Subcutaneous adipose tissue (tissue), 4 donors: Measurements from ENCODE around the gene ID1. TPM values are rescaled to one million over a fixed set of nuclear protein-coding genes. Genes with fewer than 3 reads are reported as not detected.

ENCODE experiments used
- CTCF ChIP-seq: fragments of 450-650 bp; IDR thresholded peaks from one replicate; pipeline ENCODE4 v1.5.1; 2016; ENCODE audit warnings: low read depth, mild to moderate bottlenecking, control low read depth, antibody characterized with exemption, moderate library complexity
- total RNA-seq, 4 donors: library from RNA; depleted of rRNA; stranded (reverse); fragments of >200 nt; gene quantifications; one replicate each; pipeline ENCODE4 v1.1.0, GENCODE V29; 2016

Gene ID1
- total RNA-seq, 4 donors from 2014 or later, result 162 to 666 (median 229) TPM

GRCh38 chr20:31565699-31566318 lies 39.3 kb upstream of the ID1 start:
- TF ChIP-seq CTCF, result no peak

GRCh38 chr20:31566319-31566657 lies 38.8 kb upstream of the ID1 start:
- TF ChIP-seq CTCF, result no peak

DNA sequence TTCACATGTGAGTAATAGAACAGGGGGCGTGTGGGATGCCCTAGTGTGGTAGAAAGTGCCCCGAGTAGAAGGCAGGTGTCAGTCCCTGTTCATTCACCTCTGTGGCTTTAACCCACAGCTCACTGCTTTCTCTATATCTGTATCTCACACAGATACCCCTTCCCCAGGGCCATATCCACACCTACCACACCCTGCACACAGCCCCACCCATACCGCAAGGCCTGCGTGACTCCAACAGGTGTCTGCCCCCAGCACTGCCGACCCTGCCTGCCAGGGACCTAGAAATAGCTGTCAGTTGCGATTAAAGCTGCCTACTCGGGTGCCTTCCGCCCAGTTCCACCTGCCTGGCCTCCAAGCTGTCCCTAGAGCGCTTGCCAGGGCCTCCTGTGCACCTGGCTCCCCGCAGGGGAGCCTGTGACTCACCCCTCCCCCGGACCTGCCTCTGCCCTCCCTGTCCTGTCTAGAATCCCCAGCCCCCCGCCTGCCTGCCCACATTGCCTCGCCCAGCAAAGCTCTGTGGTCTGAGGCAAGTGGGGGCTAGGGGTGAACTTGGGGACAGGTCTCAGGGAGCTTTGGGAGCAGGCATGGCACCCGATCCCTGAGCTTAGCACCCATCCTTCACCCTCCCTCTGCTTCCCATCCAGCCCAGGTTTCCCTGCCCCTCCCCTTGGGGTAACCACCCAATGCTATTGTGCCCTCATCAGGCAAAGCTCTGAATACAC lies 38.3 kb upstream of the ID1 start:
- no peak for TF ChIP-seq CTCF

DNA sequence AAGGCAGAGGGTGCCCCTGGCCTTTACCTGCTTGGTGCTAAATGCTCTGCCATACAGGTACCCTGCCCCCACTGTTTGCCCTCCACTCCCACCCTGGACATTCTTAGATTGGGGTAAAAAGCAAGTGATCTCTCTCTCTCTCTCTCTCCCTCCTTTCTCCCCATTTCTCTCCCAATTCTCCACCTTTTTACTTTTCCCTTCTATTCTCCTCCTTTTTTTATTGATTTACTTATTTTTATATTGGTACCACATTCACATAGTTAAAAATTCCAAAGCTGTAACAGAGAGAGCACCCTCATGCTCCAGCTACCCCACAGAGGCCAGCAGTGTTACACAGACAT lies 37.7 kb upstream of the ID1 start:
- no peak for TF ChIP-seq CTCF

DNA sequence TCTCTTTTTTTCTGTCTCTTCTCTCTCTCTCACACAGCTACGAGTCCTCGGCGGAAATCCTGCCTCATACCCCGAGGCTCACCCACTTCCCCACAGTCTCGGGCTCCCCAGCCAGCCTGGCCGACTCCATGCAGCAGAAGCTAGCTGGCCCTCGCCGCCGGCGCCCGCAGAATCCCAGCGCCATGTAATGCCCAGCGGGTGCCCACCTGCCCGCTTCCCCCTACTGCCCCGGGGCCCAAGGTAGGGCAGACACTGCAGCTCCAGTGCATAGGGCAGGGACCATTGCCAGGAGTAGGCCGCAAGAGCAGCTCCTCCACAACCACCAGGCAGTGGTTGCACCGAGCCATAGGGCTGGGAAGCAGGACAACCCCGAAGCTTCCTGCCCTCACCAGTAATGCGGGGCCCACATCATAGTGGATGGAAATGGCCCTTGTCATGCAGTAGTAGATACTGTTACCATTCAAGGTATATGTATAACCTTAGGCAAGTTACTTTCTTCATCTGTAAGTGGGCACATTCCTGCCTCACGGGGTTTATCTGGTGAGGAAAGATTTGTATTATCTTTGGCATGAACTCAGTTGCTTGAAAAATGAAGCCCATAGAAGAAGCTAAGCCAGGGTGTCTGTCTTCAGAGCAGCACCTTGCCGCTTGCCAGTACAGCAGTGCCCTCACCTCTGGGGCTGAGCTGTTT lies 36.9 kb upstream of the ID1 start:
- no peak for TF ChIP-seq CTCF

GRCh38 chr20:31568773-31569162 lies 36.3 kb upstream of the ID1 start:
- TF ChIP-seq CTCF, result no peak

DNA sequence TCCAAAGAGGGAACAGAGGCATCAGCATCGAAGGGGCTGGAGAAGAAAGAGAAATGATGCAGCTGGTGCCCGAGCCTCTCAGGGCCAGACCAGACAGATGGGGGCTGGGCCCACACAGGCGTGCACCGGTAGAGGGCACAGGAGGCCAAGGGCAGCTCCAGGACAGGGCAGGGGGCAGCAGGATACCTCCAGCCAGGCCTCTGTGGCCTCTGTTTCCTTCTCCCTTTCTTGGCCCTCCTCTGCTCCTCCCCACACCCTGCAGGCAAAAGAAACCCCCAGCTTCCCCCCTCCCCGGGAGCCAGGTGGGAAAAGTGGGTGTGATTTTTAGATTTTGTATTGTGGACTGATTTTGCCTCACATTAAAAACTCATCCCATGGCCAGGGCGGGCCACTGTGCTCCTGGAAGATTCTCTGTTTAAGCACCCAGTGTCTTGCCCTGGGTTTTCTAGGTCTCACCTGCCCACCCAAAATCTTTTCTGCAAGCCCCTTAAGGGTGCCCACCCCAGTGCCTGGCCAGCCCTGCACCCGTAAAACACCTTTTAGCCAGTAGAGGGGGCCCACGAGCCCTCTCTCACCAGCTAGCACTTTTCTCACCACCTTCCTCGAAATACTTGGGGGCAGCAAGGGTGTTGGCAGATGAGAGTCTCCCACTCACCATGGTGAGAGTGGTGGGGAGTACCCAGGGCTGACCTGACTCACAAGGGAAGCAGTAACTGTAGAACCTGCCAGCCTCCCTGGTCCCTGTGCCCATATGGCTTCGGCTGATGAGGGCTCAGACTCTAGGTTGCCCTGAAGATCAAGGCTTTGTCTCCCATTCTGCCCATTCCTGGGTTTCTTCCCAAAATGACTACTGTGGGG lies 35.7 kb upstream of the ID1 start:
- no peak for TF ChIP-seq CTCF
